PC-9 (cell line): ENCODE data around the gene MYBPC3. TPM values are rescaled to one million over a fixed set of nuclear protein-coding genes. Genes with fewer than 3 reads are reported as not detected.

ENCODE experiments used
- Bru-seq: library from RNA; stranded (reverse); fragments of 400-500 nt; gene quantifications from one replicate; lab custom pipeline; 2021; lab: Mats Ljungman, UMichigan
- BruChase-seq, 2 experiments: library from RNA; stranded (reverse); fragments of 400-500 nt; gene quantifications; one replicate each; lab custom pipeline; 2021; lab: Mats Ljungman, UMichigan
- BruUV-seq: library from RNA; stranded (reverse); fragments of 400-500 nt; replicated peaks from 2 replicates; lab custom pipeline; 2021; lab: Mats Ljungman, UMichigan
- CTCF ChIA-PET: fragments of 300-600 bp; sonication (Branson Sonifier 250); formaldehyde crosslinking; loops from one replicate; lab custom pipeline; 2022; ENCODE audit warnings: antibody characterized with exemption; lab: Charles Lee
- POLR2A ChIA-PET: fragments of 300-600 bp; sonication (Branson Sonifier 250); formaldehyde crosslinking; loops from one replicate; lab custom pipeline; 2022; ENCODE audit warnings: antibody characterized with exemption; ENCODE audit not compliant: unreplicated experiment; lab: Charles Lee
- DNase-seq, 2 experiments: peaks; one replicate each; pipeline versions ENCODE4 v3.0.0 to v3.0.0-alpha.2; 2015 to 2022; ENCODE audit warnings: mixed read lengths in 1 of 2
- H2AFZ ChIP-seq: fragments of 200-600 bp; sonication (generic); 2 replicates; pipeline ENCODE4 v1.8.1; 2017; ENCODE audit warnings: antibody characterized with exemption
- H3F3A ChIP-seq: fragments of 200-600 bp; sonication (generic); 2 replicates; pipeline ENCODE4 v1.8.1; 2017; ENCODE audit warnings: antibody characterized with exemption, mild to moderate bottlenecking, low read depth; ENCODE audit not compliant: insufficient read depth
- H3K27ac ChIP-seq: fragments of 200-600 bp; sonication (generic); 2 replicates; pipeline ENCODE4 v1.6.1; 2016; ENCODE audit warnings: mixed run types
- H3K27me3 ChIP-seq: fragments of 200-600 bp; sonication (generic); 2 replicates; pipeline ENCODE4 v1.6.1; 2016; ENCODE audit warnings: low read depth, mixed run types; ENCODE audit not compliant: insufficient read depth
- H3K36me3 ChIP-seq: fragments of 200-600 bp; sonication (generic); 2 replicates; pipeline ENCODE4 v1.6.1; 2016; ENCODE audit warnings: low read depth, mixed run types
- H3K4me1 ChIP-seq: fragments of 200-600 bp; sonication (generic); replicated peaks from 2 replicates; pipeline ENCODE4 v1.6.1; 2016; ENCODE audit warnings: mixed run types; ENCODE audit not compliant: insufficient read depth
- H3K4me2 ChIP-seq: fragments of 200-600 bp; sonication (generic); 2 replicates; pipeline ENCODE4 v1.6.1; 2017; ENCODE audit warnings: mixed run types
- H3K4me3 ChIP-seq: fragments of 200-600 bp; sonication (generic); 2 replicates; pipeline ENCODE4 v1.6.1; 2016; ENCODE audit warnings: mixed run types
- H3K79me2 ChIP-seq: fragments of 200-600 bp; sonication (generic); 2 replicates; pipeline ENCODE4 v1.6.1; 2017; ENCODE audit warnings: low read depth, mixed run types
- H3K9me2 ChIP-seq: fragments of 200-600 bp; sonication (generic); 2 replicates; pipeline ENCODE4 v1.8.1; 2017; ENCODE audit warnings: mild to moderate bottlenecking; ENCODE audit not compliant: insufficient read depth
- H3K9me3 ChIP-seq: fragments of 200-600 bp; sonication (generic); 2 replicates; pipeline ENCODE4 v1.8.1; 2016; ENCODE audit warnings: low read depth; ENCODE audit not compliant: insufficient read depth
- H4K20me1 ChIP-seq: fragments of 200-600 bp; sonication (generic); 2 replicates; pipeline ENCODE4 v1.8.1; 2017; ENCODE audit not compliant: insufficient read depth
- EZH2 ChIP-seq: fragments of 200-600 bp; sonication (generic); IDR thresholded peaks from 2 replicates; pipeline ENCODE4 v1.8.0; 2017; ENCODE audit warnings: antibody characterized with exemption, low read depth
- intact Hi-C: fragments of 100-400 bp; cut with micrococcal nuclease; formaldehyde crosslinking; loops from one replicate; pipeline ENCODE4 v1.10.0; 2022; ENCODE audit not compliant: unreplicated experiment
- long read RNA-seq: library from polyadenylated mRNA; stranded (forward); transcript quantifications from one replicate; pipeline ENCODE4 v2.0.0, GENCODE V29; 2022
- total RNA-seq: library from RNA; stranded (reverse); gene quantifications from 2 replicates; pipeline ENCODE4 v1.2.3, GENCODE V29; 2021
- TF ChIP-seq, protein P1 (sequence below): fragments of 200-600 bp; sonication (generic); conservative IDR thresholded peaks from 2 replicates; pipeline ENCODE4 v1.6.1; 2017; ENCODE audit warnings: mixed run types, antibody characterized with exemption, mild to moderate bottlenecking, moderate library complexity

Gene MYBPC3
- total RNA-seq (not detected in 2 replicates), Bru-seq, nascent RNA (not detected), BruChase-seq, experiment 1, labeled RNA remaining after a 2-hour chase (not detected), BruChase-seq, experiment 2, labeled RNA remaining after a 6-hour chase (percentile 4 among the genes with signal in this experiment)
- long read RNA-seq, result 0 reads

DNA sequence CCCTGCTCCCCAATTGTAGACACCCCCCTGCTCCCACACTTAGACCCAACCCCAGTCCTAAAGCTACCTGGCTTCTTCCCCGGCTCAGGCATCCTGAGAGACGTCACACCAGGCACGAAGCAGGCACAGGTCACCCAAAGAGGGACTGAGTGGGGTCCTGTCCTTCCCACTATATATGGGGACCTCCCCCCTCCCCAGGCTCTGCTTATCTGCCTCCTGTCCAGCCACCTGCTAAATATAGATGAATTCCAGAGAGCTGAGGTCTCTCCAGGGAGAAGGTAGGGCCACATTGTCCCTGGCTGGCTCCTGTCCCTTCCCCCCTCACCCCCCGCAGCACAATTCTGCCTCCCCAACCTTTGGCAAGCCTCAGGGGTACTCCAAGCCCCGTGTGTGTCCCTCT, at the start of gene MYBPC3:
Gene MYBPC3 (minus strand): TSS at position 147 of the 400 bp plus-strand sequence. CDS start 55 bp downstream, at position 92.
- Histone ChIP-seq H3K27ac (no peak within 1 kb of the TSS), H3K4me3 (no peak within 1 kb of the TSS), H3K4me2 (no peak within 1 kb of the TSS), H3F3A (peaks cover 22% of the 10 kb centered on the region; the same call in 1 of the 2 replicates), H2AFZ (no peak within 1 kb of the TSS), H3K79me2 (no peaks in the 10 kb centered on the region), H3K9me3 (no peaks in the 10 kb centered on the region), H3K36me3 (no peaks in the 10 kb centered on the region), H4K20me1 (no peaks in the 10 kb centered on the region), H3K9me2 (no peaks in the 10 kb centered on the region), H3K27me3 (no peaks in the 10 kb centered on the region), H3K4me1 (no peaks in the 10 kb centered on the region)
- peak in 1 of 2 experiments; percentile 9 for DNase-seq
- ChIA-PET POLR2A (no interaction called here), CTCF (no interaction called here)
- intact Hi-C loops, result no loop called here
- no TSS peak for BruUV-seq
- no peak for TF ChIP-seq EZH2

DNA sequence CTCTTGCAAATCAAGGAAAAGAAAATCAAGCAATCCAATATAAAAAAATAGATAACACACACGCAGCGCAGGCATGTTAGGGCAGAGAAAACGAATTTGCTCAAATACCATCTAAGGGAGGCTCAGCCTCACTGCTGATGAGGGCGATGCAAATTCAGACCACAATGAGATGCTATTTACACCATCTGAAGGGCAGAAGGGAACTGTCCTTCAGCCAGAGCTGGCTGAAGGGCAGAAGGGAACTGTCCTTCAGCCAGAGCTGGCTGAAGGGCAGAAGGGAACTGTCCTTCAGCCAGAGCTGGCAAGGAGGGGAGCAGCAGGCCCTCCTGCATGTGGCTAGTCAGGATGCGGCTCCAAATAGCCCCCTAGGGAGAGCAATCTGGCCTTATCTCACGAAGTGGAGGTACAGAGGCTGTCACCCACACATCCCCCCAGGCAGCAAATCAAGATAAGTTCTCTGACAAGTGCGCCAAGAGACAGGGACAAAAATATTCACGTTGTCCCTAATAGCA, 48.3 kb upstream of the MYBPC3 start:
- no peaks in the 10 kb centered on the region for H3K4me1 ChIP-seq
- POLR2A ChIA-PET, result no interaction called here
- peak in 1 of 2 experiments; percentile 33 for DNase-seq
- H3K27me3 ChIP-seq, result no peaks in the 10 kb centered on the region
- H2AFZ ChIP-seq, result no peak overlapping the region
- no TSS peak for BruUV-seq
- no peak overlapping the region for H3K4me2 ChIP-seq
- no peaks in the 10 kb centered on the region for H3K36me3 ChIP-seq
- H3K79me2 ChIP-seq, result no peaks in the 10 kb centered on the region
- peaks cover 11% of the 10 kb centered on the region for H3F3A ChIP-seq
- no peak overlapping the region for H3K27ac ChIP-seq
- CTCF ChIA-PET, result no interaction called here
- no peaks in the 10 kb centered on the region for H3K9me2 ChIP-seq
- intact Hi-C loops, result no loop called here
- TF ChIP-seq, protein P1, sequence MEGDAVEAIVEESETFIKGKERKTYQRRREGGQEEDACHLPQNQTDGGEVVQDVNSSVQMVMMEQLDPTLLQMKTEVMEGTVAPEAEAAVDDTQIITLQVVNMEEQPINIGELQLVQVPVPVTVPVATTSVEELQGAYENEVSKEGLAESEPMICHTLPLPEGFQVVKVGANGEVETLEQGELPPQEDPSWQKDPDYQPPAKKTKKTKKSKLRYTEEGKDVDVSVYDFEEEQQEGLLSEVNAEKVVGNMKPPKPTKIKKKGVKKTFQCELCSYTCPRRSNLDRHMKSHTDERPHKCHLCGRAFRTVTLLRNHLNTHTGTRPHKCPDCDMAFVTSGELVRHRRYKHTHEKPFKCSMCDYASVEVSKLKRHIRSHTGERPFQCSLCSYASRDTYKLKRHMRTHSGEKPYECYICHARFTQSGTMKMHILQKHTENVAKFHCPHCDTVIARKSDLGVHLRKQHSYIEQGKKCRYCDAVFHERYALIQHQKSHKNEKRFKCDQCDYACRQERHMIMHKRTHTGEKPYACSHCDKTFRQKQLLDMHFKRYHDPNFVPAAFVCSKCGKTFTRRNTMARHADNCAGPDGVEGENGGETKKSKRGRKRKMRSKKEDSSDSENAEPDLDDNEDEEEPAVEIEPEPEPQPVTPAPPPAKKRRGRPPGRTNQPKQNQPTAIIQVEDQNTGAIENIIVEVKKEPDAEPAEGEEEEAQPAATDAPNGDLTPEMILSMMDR, result no peak
- no peak for TF ChIP-seq EZH2
- no peaks in the 10 kb centered on the region for H4K20me1 ChIP-seq
- no peaks in the 10 kb centered on the region for H3K9me3 ChIP-seq
- no peak overlapping the region for H3K4me3 ChIP-seq

DNA sequence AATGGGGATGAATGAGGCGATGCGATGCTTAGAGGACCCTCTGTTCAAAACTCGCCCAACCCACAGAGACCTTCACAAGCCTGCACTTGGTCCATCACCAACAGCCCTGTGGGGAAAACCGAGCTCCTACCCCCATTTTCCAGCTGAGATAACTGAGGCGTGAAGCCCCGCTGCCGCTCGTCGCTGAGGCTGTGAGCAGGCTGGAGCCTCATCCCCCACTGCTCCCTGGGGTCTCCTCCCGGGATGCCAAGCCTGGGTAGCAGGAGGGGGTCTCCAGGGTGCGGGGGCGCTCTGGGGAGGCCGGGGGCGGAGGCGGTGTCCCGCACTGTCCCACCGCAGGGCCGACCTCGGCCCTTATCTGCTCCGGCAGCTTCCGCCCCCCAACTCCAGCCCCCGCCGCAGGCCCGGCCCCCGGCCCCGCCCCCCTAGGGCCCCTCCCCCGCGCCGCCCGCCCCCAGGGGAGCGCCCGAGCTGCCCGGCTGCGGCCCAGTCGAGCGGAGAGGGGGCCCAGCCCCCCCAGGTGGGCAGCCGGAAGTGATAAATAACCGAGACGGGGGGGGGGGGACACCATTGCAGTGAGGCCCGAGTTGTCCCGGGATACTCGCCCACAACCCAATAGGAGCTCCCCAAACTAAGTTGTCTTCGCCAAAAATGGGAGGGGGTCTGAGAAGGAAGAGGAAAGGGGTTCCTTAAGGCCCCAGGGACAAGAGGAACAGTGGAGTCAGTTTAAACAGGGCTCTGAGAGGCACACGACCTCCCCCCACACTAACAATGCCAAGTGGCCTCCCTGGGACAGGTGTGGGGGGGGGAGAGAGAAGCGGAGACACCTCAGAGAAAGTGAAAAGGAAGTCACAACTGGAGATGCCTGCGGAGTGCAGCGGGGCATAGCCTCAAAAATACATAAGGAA, 47.6 kb upstream of the MYBPC3 start:
- Histone ChIP-seq H3K4me3 (peak overlapping the region; percentile 36; the same call in 1 of the 2 replicates), H4K20me1 (no peaks in the 10 kb centered on the region)
- no TSS peak for BruUV-seq

More for the DNA sequence above, 47.6 kb upstream of the MYBPC3 start:
- Histone ChIP-seq H3K27ac (no peak overlapping the region), H3K9me2 (no peaks in the 10 kb centered on the region), H3K79me2 (no peaks in the 10 kb centered on the region), H3K36me3 (no peaks in the 10 kb centered on the region), H3K4me2 (peak overlapping the region; percentile 58), H3K9me3 (no peaks in the 10 kb centered on the region), H2AFZ (no peak overlapping the region), H3F3A (peaks cover 11% of the 10 kb centered on the region), H3K27me3 (no peaks in the 10 kb centered on the region), H3K4me1 (no peaks in the 10 kb centered on the region)
- TF ChIP-seq EZH2, result no peak
- TF ChIP-seq, protein P1, result no peak
- POLR2A ChIA-PET, result no interaction called here
- intact Hi-C loops, result no loop called here
- no peak for DNase-seq
- CTCF ChIA-PET, result no interaction called here
